Aorta (tissue), 5 donors: ENCODE data around the gene HSP90AA1. TPM values are rescaled to one million over a fixed set of nuclear protein-coding genes. Genes with fewer than 3 reads are reported as not detected.

ENCODE experiments used
- ATAC-seq: fragments of 200-7000 bp; cut with Tn5 transposase; one replicate; pipeline ENCODE4 v1.9.1; 2022; ENCODE audit warnings: moderate library complexity; ENCODE audit not compliant: low FRiP score
- DNase-seq, 2 donors: peaks; one replicate each; pipeline ENCODE4 v3.0.0-alpha.2; 2020
- H3K27ac ChIP-seq, 2 donors: one replicate each; pipeline ENCODE4 v1.5.1; 2013; ENCODE audit warnings: low read length in 2 of 2, mild to moderate bottlenecking in 2 of 2, moderate library complexity in 2 of 2, control low read depth in 1 of 2, inconsistent platforms in 1 of 2, low read depth in 1 of 2
- H3K27me3 ChIP-seq, 2 donors: one replicate each; pipeline ENCODE4 v1.6.1; 2013; ENCODE audit warnings: control low read depth in 1 of 2, low read length in 1 of 2, mild to moderate bottlenecking in 1 of 2, moderate library complexity in 1 of 2; ENCODE audit not compliant: insufficient read depth in 2 of 2, control insufficient read depth in 1 of 2
- H3K36me3 ChIP-seq, 2 donors: one replicate each; pipeline ENCODE4 v1.6.1; 2013; ENCODE audit warnings: control low read depth in 1 of 2, low read length in 1 of 2, mild to moderate bottlenecking in 1 of 2; ENCODE audit not compliant: insufficient read depth in 2 of 2, control insufficient read depth in 1 of 2
- H3K4me1 ChIP-seq, 2 donors: one replicate each; pipeline ENCODE4 v1.6.1; 2013; ENCODE audit warnings: low read length in 2 of 2, control low read depth in 1 of 2, mild to moderate bottlenecking in 1 of 2, moderate library complexity in 1 of 2; ENCODE audit not compliant: insufficient read depth in 2 of 2, control insufficient read depth in 1 of 2
- H3K4me3 ChIP-seq, 2 donors: one replicate each; pipeline ENCODE4 v1.5.1; 2013; ENCODE audit warnings: low read length in 2 of 2, control low read depth in 1 of 2, mild to moderate bottlenecking in 1 of 2
- H3K9me3 ChIP-seq: one replicate; pipeline ENCODE4 v1.6.1; 2013; ENCODE audit warnings: mild to moderate bottlenecking, low read length; ENCODE audit not compliant: control insufficient read depth
- WGBS, 2 donors: extraction: QIAGEN DNeasy Blood & Tissue Kit; methylation state at CpG; one replicate each; pipeline ENCODE4 v1.1.7; 2013; 5-methylcytosine and 5-hydroxymethylcytosine counted together
- intact Hi-C, 2 donors: fragments of 100-400 bp; cut with DNase I; formaldehyde crosslinking; loops; one replicate each; pipeline versions ENCODE4 v1.14.2 to v1.15.0; 2022
- polyA plus RNA-seq, 2 donors: library from polyadenylated mRNA; stranded (reverse); fragments of 200-250 nt; gene quantifications; one replicate each; pipeline ENCODE4 v1.2.3, GENCODE V29; 2013
- total RNA-seq, 2 donors: library from RNA; stranded (reverse); fragmentation: NEBNext Ultra II Directional; extraction: Animal tissue kit (Norgen Biotek cat#: 25700); gene quantifications; one replicate each; pipeline ENCODE4 v1.2.1, GENCODE V29; 2021
- donor health status: healthy with polysubstance abuse.
- donor health status: Bipolar disorder and iron deficiency.
- donor health status: DM: no; HTN: no; CAD: no.
- donor health status: DM: no; HTN: no; CAD: no.
- donor health status: DM: yes; HTN: yes; CAD: no.

HSP90AA1 gene
- total and polyA plus RNA-seq, 4 donors: 189 to 379 (median 263) TPM

DNA sequence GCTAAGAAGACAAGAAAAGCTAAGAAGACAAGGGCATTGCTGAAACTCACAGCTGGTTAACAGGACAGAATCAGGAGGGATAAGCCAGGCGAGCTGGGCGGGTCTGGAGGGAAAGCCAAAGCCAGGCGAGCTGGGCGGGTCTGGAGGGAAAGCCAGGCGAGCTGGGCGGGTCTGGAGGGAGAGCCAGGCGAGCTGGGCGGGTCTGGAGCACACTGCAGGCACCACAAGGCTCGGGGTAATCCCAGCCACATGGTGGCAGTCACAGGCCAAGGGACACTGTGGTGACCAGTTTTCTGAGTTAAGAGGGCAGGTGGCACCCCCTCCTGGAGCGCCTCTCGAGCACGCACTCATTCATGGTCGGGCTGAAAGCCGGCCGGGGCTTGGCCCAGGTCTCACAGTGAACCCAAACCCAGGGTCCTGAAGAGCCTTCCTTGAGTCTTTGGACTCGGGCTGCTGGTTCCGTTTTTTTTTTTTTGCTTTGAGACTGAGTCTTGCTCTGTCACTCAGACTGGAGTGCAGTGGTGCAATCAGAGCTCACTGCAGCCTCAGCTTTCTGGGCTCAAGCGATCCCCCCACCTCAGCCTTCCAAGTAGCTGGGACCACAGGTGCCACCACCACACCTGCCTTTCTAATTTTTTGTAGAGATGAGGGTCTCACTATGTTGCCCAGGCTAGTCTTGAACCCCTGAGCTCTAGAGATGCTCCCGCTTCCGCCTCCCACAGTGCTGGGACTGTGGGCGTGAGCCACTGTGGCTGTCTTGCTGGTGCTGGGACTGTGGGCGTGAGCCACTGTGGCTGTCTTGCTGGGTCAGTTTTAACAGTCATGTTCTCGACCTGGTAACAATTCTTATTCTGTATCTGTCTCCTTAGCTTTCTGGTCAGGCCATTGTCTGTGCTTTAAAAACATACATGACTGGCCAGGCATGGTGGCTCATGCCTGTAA lies 40.2 kb downstream of the HSP90AA1 start:
- H3K36me3 ChIP-seq: peaks cover 6 to 28% of the 10 kb centered on the region in 2 donors
- DNase-seq: peak; percentile 92 to 93
- intact Hi-C loops: loop anchor here (5.0 kb wide), 1 partner anchor 51 kb away; no protein-coding TSS in a partner anchor

DNA sequence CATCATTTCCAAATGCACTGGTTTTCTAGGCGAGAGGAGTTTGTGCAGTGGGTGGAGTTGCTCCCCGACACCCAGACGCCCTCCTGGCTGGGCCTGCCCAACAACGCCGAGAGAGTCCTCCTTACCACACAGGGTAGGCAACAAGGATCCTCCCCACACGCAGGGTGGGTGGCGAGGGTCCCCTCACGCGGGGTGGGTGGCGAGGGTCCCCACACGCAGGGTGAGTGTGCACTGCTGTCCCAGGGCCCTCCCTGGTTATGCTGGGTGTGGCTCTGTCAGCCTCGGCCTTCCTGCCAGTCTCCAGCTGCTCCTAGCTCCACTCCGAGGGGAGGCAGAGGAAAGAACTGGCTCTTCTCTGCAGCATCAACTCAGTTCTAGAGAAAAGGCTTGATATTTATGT lies 42.3 kb downstream of the HSP90AA1 start:
- H3K27me3 ChIP-seq: no peaks in the 10 kb centered on the region
- H3K4me3 ChIP-seq: no peak overlapping the region
- 86 to 87% methylated on average over 13 of the region's 13 CpGs for WGBS, 2 donors
- DNase-seq (no peak), ATAC-seq (no peak)
- H3K36me3 ChIP-seq: peaks cover 8 to 33% of the 10 kb centered on the region in 2 donors
- no peaks in the 10 kb centered on the region for H3K9me3 ChIP-seq
- no peak overlapping the region for H3K27ac ChIP-seq
- intact Hi-C loops: no loop called here
- H3K4me1 ChIP-seq: no peaks in the 10 kb centered on the region

More for the DNA sequence above, 40.2 kb downstream of the HSP90AA1 start:
- peak; percentile 84 for ATAC-seq
- Histone ChIP-seq H3K4me3 (no peak overlapping the region), H3K27me3 (no peaks in the 10 kb centered on the region), H3K9me3 (no peaks in the 10 kb centered on the region), H3K4me1 (no peaks in the 10 kb centered on the region), H3K27ac (no peak overlapping the region)
- WGBS, 2 donors: 28% methylated on average over 23 of the region's 23 CpGs

DNA sequence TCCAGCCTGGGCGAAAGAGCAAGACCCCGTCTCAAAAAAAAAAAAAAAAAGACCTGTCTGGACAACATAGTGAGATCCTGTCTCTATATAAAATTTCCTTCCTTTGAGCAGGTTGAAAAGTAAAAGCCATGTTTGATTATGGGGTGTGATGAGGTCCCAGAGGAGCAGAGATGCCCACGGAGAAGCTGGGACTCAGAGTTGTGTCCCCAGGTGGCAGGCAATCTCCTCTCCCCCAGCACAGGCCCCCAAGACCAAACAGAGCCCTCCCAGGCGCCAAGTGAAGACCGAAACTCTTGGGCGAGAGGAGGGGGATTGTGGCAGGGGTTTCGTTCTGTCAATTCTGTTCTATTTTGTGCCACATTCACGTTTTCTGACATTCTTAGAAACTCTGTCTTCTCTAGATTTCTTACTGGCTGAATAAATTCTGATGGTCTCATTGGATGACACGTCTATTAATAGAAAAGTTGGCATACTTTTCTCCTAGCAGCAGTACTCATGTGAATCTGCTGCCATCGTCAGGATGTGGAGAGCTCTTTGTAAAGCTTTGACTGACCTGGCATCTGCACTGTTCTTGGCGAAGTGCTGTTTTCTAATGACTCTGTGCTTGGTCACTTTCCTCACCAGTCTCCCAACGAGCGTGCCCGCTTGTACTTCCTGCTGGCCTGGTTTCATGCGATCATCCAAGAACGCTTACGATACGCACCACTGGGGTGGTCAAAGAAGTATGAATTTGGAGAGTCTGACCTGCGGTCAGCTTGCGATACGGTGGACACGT lies 43.4 kb downstream of the HSP90AA1 start:
- H3K27ac ChIP-seq: no peak overlapping the region
- intact Hi-C loops: no loop called here
- H3K4me1 ChIP-seq: no peaks in the 10 kb centered on the region
- ATAC-seq (no peak), DNase-seq (no peak)
- no peaks in the 10 kb centered on the region for H3K27me3 ChIP-seq
- peaks cover 3 to 37% of the 10 kb centered on the region in 2 donors for H3K36me3 ChIP-seq
- H3K9me3 ChIP-seq: no peaks in the 10 kb centered on the region
- 78 to 80% methylated on average over 22 of the region's 22 CpGs for WGBS, 2 donors
- H3K4me3 ChIP-seq: no peak overlapping the region

DNA sequence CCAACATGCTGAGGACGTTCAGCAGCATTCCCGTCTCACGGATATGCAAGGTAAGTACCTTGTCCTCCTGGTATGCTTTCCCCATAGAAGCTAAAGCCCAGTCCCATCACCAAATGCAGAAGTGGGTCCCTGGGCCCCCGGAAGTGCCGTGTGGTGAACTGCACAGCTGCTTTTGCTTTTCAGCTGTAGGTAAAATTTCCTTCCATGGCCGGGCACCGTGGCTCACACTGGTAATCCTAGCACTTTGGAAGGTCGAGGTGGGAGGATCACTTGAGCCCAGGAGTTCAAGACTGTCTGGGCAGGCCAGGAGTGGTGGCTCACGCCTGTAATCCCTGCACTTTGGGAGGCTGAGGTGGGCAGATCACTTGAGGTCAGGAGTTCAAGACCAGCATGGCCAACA lies 44.1 kb downstream of the HSP90AA1 start:
- Histone ChIP-seq H3K27ac (no peak overlapping the region), H3K36me3 (peaks cover 2 to 34% of the 10 kb centered on the region in 2 donors)
- intact Hi-C loops: no loop called here

DNA sequence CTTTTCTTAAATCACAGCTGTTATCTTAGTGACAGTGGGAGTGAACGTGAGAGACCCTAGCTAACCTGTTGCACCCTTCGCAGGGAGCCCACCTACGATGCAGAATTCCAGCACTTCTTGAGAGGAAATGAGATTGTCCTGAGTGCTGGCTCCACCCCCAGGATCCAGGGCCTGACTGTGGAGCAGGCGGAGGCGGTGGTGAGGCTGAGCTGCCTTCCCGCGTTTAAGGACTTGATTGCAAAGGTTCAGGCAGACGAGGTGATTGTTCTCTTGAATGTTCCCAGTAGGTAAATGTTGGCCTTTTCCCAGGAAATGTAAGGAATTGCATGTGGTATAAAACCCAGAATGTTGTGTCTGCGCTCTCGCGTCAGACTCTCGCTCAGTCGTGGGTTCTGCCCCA lies 46.7 kb downstream of the HSP90AA1 start:
- Histone ChIP-seq H3K27ac (no peak overlapping the region), H3K27me3 (no peaks in the 10 kb centered on the region), H3K4me1 (no peaks in the 10 kb centered on the region), H3K9me3 (no peaks in the 10 kb centered on the region), H3K4me3 (no peak overlapping the region), H3K36me3 (peaks cover 11 to 34% of the 10 kb centered on the region in 2 donors)
- DNase-seq (no peak), ATAC-seq (no peak)
- 85 to 90% methylated on average over 13 of the region's 13 CpGs for WGBS, 2 donors
- intact Hi-C loops: no loop called here

More for the DNA sequence above, 44.1 kb downstream of the HSP90AA1 start:
- H3K4me3 ChIP-seq: no peak overlapping the region
- ATAC-seq (no peak), DNase-seq (no peak)
- WGBS, 2 donors: 91 to 92% methylated on average over 9 of the region's 9 CpGs
- no peaks in the 10 kb centered on the region for H3K27me3 ChIP-seq
- H3K4me1 ChIP-seq: no peaks in the 10 kb centered on the region
- no peaks in the 10 kb centered on the region for H3K9me3 ChIP-seq

DNA sequence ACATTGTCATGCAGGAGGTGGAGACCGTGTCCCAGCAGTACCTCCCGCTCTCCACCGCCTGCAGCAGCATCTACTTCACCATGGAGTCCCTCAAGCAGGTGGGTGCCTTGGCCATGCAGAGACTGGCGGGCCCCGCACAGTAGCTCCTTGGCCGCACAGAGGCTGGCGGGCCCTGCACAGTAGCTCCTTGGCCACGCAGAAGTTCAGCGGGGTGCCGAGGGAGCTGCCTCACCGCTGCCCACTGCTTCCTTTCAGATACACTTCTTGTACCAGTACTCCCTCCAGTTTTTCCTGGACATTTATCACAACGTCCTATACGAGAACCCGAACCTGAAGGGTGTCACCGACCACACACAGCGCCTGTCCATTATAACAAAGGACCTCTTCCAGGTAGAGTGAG lies 47.7 kb downstream of the HSP90AA1 start:
- H3K9me3 ChIP-seq: no peaks in the 10 kb centered on the region
- ATAC-seq: no peak
- no peaks in the 10 kb centered on the region for H3K4me1 ChIP-seq
- WGBS, 2 donors: 92 to 93% methylated on average over 16 of the region's 16 CpGs
- DNase-seq: no peak
- peaks cover 14 to 32% of the 10 kb centered on the region in 2 donors for H3K36me3 ChIP-seq
- no peak overlapping the region for H3K4me3 ChIP-seq
- intact Hi-C loops: no loop called here
- H3K27me3 ChIP-seq: no peaks in the 10 kb centered on the region
- H3K27ac ChIP-seq: no peak overlapping the region

- no peaks in the 10 kb centered on the region for H3K27me3 ChIP-seq
- 48 to 63% methylated on average over 1 of the region's 1 CpG for WGBS, 2 donors
- H3K27ac ChIP-seq: no peak overlapping the region
- no peak for DNase-seq
- intact Hi-C loops: no loop called here
- H3K9me3 ChIP-seq: no peaks in the 10 kb centered on the region
- no peak for ATAC-seq
- H3K36me3 ChIP-seq: peaks cover 14 to 34% of the 10 kb centered on the region in 2 donors
- H3K4me3 ChIP-seq: no peak overlapping the region
- H3K4me1 ChIP-seq: no peaks in the 10 kb centered on the region
Observed at GRCh38 chr14:102037686-102038085, 49.2 kb downstream of the HSP90AA1 start.

- no peak overlapping the region for H3K27ac ChIP-seq
- no peaks in the 10 kb centered on the region for H3K9me3 ChIP-seq
- H3K4me1 ChIP-seq: no peaks in the 10 kb centered on the region
- no peak overlapping the region for H3K4me3 ChIP-seq
- no peak for DNase-seq
- WGBS, 2 donors: 94 to 95% methylated on average over 9 of the region's 9 CpGs
- no peak for ATAC-seq
- intact Hi-C loops: no loop called here
- no peaks in the 10 kb centered on the region for H3K27me3 ChIP-seq
- peaks cover 14 to 22% of the 10 kb centered on the region in 2 donors for H3K36me3 ChIP-seq
Observed at GRCh38 chr14:102035914-102036313, 50.9 kb downstream of the HSP90AA1 start.
